MM.1S (cell line): Measurements from ENCODE around the gene MYZAP.

ENCODE experiments used
- CTCF ChIP-seq: fragments of 300-600 bp; sonication (generic); IDR thresholded peaks from 2 replicates; pipeline ENCODE4 v1.5.1; 2016; ENCODE audit warnings: antibody characterized with exemption, low read length, mixed read lengths
- EZH2 ChIP-seq: fragments of 300-600 bp; sonication (generic); optimal IDR thresholded peaks from 2 replicates; pipeline ENCODE3; 2017; ENCODE audit warnings: low read depth, mild to moderate bottlenecking, antibody characterized with exemption, low read length, mixed read lengths

GRCh38 chr15:57685306-57686095, 93.8 kb downstream of the MYZAP start:
- TF ChIP-seq EZH2 (no peak), CTCF (no peak)
